Upper lobe of left lung (tissue), 4 donors: ENCODE data around the gene TEX101.
"Not testable (repeated sequence)": the region's sequence is repeated elsewhere in the genome, so short reads cannot be mapped to it uniquely, and the experiment has no call there.

Experiments
- CTCF ChIP-seq, 6 experiments: fragments of 450-650 bp in 4 of 6; fragments of 200-600 bp in 2 of 6; sonication (generic) in 2 of 6; IDR thresholded peaks; one replicate each; pipeline ENCODE4 v1.5.1; 2016 to 2019; ENCODE audit warnings: antibody characterized with exemption in 6 of 6
- EP300 ChIP-seq, 4 donors: sonication (generic); formaldehyde crosslinking; IDR thresholded peaks; one replicate each; pipeline ENCODE4 v1.5.1; 2017; ENCODE audit warnings: antibody characterized with exemption in 4 of 4, control low read depth in 2 of 4
- POLR2A ChIP-seq, 4 donors: fragments of 450-650 bp; IDR thresholded peaks; one replicate each; pipeline ENCODE4 v1.5.1; 2016 to 2017; ENCODE audit warnings: antibody characterized with exemption in 4 of 4, mild to moderate bottlenecking in 2 of 4
- POLR2AphosphoS5 ChIP-seq, 2 donors: sonication (generic); formaldehyde crosslinking; IDR thresholded peaks; one replicate each; pipeline ENCODE4 v1.5.1; 2017; ENCODE audit warnings: antibody characterized with exemption in 2 of 2

- not testable (repeated sequence) for TF ChIP-seq CTCF, POLR2A, POLR2AphosphoS5, EP300 (IDR thresholded peaks at IDR 0.05)
These were observed 21.2 kb upstream of the TEX101 start for GRCh38 chr19:43393501-43393900.
